ENCODE results near the gene ZNF668. TPM values are rescaled to one million over a fixed set of nuclear protein-coding genes. Genes with fewer than 3 reads are reported as not detected.
"Not testable (repeated sequence)": the region's sequence is repeated elsewhere in the genome, so short reads cannot be mapped to it uniquely, and the experiment has no call there.

ZNF668 gene
- total and polyA plus RNA-seq, 2 donors, result 4.3 to 7.1 TPM

DNA sequence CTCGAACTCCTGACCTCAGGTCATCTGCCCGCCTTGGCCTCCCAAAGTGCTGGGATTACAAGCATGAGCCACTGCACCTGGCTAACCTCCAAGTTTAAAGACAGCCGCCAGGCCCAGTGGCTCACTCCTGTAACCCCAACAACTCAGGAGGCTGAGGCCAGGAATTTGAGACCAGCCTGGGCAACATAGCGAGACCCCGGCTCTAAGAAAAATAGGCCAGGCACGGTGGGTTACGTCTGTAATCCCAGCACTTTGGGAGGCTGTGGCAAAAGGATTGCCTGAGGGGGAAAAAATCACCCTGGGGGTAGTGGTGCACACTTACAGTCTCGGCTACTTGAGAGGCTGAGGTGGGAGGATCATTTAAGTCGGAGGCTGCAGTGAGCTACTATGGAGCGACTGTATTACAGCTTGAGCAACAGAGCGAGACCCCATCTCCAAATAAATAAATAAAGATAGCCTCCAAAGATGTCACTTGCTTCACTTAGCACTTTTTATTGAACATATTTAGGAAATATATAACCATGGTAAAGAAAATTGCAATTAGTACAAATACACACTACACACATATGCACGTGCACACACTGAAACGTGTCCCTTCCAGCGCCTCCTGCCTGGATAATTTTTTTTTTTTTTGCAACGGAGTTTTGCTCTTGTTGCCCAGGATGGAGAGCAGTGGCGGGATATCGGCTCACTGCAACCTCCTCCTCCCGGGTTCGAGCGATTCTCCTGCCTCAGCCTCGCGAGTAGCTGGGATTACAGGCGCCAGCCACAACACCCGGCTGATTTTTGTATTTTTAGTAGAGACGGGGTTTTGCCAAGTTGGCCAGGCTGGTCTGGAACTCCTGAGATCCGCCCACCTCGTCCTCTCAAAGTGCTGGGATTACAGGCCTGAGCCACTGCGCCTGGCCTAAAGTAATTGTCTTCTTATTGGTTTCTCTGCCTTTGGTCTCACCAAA, 32.7 kb upstream of the ZNF668 start:
- Histone ChIP-seq H3K36me3 (ENCODE audit: control insufficient read depth in 2 of 2, insufficient read depth in 2 of 2, low read length in 1 of 2) (peaks cover 14 to 25% of the 10 kb centered on the region in 2 donors), H3K4me1 (ENCODE audit: control insufficient read depth in 2 of 2, insufficient read depth in 2 of 2, low read length in 2 of 2) (peaks cover 15 to 18% of the 10 kb centered on the region in 2 donors), H3K27ac (ENCODE audit: low read depth in 1 of 2, low read length in 1 of 2) (no peak overlapping the region), H3K4me3 (ENCODE audit: low read length in 2 of 2) (no peak overlapping the region), H3K27me3 (ENCODE audit: control insufficient read depth in 2 of 2, insufficient read depth in 1 of 2, low read length in 1 of 2) (no peaks in the 10 kb centered on the region), H3K9me3 (ENCODE audit: control insufficient read depth in 2 of 2, insufficient read depth in 1 of 2, low read length in 1 of 2) (no peaks in the 10 kb centered on the region)
- WGBS, result 96% methylated on average over 28 of the region's 28 CpGs
- DNase-seq (ENCODE audit: low read depth in 6 of 9, low spot score in 9 of 9), result no peak

GRCh38 chr16:31105677-31106213, 31.7 kb upstream of the ZNF668 start:
- Histone ChIP-seq H3K27me3 (ENCODE audit: control insufficient read depth in 2 of 2, insufficient read depth in 1 of 2, low read length in 1 of 2) (no peaks in the 10 kb centered on the region), H3K4me3 (ENCODE audit: low read length in 2 of 2) (no peak overlapping the region), H3K4me1 (ENCODE audit: control insufficient read depth in 2 of 2, insufficient read depth in 2 of 2, low read length in 2 of 2) (peaks cover 15 to 18% of the 10 kb centered on the region in 2 donors), H3K27ac (ENCODE audit: low read depth in 1 of 2, low read length in 1 of 2) (no peak overlapping the region), H3K36me3 (ENCODE audit: control insufficient read depth in 2 of 2, insufficient read depth in 2 of 2, low read length in 1 of 2) (peaks cover 8 to 14% of the 10 kb centered on the region in 2 donors), H3K9me3 (ENCODE audit: control insufficient read depth in 2 of 2, insufficient read depth in 1 of 2, low read length in 1 of 2) (no peaks in the 10 kb centered on the region)
- peak in 6 of 9 donors; percentile 42 to 72 (median 61) for DNase-seq (ENCODE audit: low read depth in 6 of 9, low spot score in 9 of 9)
- 23% methylated on average over 33 of the region's 33 CpGs for WGBS

DNA sequence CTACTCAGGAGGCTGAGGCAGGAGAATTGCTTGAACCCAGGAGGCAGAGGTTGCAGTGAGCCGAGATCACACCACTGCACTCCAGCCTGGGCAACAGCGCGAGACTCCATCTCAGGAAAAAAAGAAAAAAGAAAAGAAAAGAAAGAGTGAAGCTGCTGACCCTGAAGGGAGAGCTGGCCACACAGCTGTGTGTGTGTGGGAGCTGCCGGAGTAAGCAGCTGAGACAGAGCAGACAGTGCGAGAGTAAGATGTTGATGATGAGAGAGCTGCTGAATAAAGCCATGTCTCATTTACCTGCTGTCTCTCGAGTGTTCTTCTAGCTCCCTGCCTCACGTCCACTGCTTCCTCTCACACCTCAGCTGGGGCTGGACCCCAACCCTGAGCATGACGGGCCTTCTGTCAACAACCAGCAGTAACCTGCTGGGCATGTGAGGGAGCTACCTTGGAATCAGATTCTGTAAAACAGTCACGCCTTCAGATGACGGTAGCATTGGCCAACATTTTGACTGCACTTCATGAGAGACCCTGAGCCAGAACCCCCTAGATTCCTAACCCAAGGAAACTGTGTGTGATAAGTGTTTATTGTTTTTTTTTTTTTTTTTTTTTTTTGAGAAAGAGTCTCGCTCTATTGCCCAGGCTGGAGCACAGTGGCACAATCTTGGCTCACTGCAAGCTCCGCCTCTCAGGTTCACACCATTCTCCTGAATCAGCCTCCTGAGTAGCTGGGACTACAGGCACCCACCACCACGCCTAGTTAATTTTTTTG, 27.0 kb upstream of the ZNF668 start:
- H3K27me3 ChIP-seq (ENCODE audit: control insufficient read depth in 2 of 2, insufficient read depth in 1 of 2, low read length in 1 of 2); H3K27ac ChIP-seq (ENCODE audit: low read depth in 1 of 2, low read length in 1 of 2); H3K4me3 ChIP-seq (ENCODE audit: low read length in 2 of 2); H3K9me3 ChIP-seq (ENCODE audit: control insufficient read depth in 2 of 2, insufficient read depth in 1 of 2, low read length in 1 of 2); H3K36me3 ChIP-seq (ENCODE audit: control insufficient read depth in 2 of 2, insufficient read depth in 2 of 2, low read length in 1 of 2); H3K4me1 ChIP-seq (ENCODE audit: control insufficient read depth in 2 of 2, insufficient read depth in 2 of 2, low read length in 2 of 2); DNase-seq (ENCODE audit: low read depth in 6 of 9, low spot score in 9 of 9): not testable (repeated sequence)
- WGBS, result 96% methylated on average over 13 of the region's 13 CpGs

DNA sequence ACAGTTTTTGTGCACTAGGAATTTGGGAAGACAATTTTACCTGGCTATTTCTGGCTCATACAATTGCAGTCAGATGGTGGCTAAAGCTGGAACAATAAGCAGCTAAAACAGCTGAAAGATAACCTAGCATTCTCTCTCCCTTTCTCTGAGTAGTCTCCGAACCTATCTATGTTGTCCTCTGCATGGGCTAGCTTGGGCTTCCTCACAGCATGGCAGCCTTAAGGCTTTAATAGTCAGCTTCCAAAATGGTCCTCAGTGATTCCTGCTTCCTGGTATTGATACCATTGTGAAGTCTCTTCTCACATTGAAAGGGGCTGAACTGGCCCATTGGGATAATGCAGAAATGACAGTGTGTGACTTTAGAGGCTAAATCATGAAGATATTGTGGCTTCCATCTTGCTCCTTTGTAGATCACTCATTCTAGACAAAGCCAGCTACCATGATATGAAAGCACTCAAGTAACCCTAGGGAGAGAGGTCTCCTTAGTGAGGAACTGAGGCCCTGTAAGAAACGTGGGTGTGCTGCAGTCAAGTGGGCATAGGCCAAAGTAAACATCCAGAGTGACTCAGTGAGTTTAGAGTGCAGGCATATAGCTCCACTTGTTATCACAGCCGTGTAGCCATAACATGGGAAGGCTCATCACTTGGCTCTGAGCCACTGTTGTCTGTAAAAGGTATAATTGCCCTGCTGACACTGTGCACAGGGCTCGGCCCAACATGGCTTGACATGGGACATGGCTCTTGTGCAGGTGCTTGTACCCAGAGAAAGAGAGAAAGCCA, 26.0 kb upstream of the ZNF668 start:
- peaks cover 0 to 7% of the 10 kb centered on the region in 2 donors for H3K4me1 ChIP-seq (ENCODE audit: control insufficient read depth in 2 of 2, insufficient read depth in 2 of 2, low read length in 2 of 2)
- no peak for DNase-seq (ENCODE audit: low read depth in 6 of 9, low spot score in 9 of 9)
- H3K27me3 ChIP-seq (ENCODE audit: control insufficient read depth in 2 of 2, insufficient read depth in 1 of 2, low read length in 1 of 2), result no peaks in the 10 kb centered on the region
- H3K9me3 ChIP-seq (ENCODE audit: control insufficient read depth in 2 of 2, insufficient read depth in 1 of 2, low read length in 1 of 2), result no peaks in the 10 kb centered on the region
- H3K36me3 ChIP-seq (ENCODE audit: control insufficient read depth in 2 of 2, insufficient read depth in 2 of 2, low read length in 1 of 2), result no peaks in the 10 kb centered on the region
- no peak overlapping the region for H3K27ac ChIP-seq (ENCODE audit: low read depth in 1 of 2, low read length in 1 of 2)
- 88% methylated on average over 4 of the region's 4 CpGs for WGBS
- no peak overlapping the region for H3K4me3 ChIP-seq (ENCODE audit: low read length in 2 of 2)

- H3K27me3 ChIP-seq (ENCODE audit: control insufficient read depth in 2 of 2, insufficient read depth in 1 of 2, low read length in 1 of 2), result no peaks in the 10 kb centered on the region
- WGBS, result under 1% methylated on average over 69 of the region's 69 CpGs
- peak within 1 kb of the TSS; percentile 79 to 90 for H3K4me3 ChIP-seq (ENCODE audit: low read length in 2 of 2)
- H3K9me3 ChIP-seq (ENCODE audit: control insufficient read depth in 2 of 2, insufficient read depth in 1 of 2, low read length in 1 of 2), result peaks cover 0 to 4% of the 10 kb centered on the region in 2 donors
- peaks cover 14 to 19% of the 10 kb centered on the region in 2 donors for H3K36me3 ChIP-seq (ENCODE audit: control insufficient read depth in 2 of 2, insufficient read depth in 2 of 2, low read length in 1 of 2)
- DNase-seq (ENCODE audit: low read depth in 6 of 9, low spot score in 9 of 9), result peak; percentile 65 to 93 (median 82)
- peaks cover 10 to 18% of the 10 kb centered on the region in 2 donors for H3K4me1 ChIP-seq (ENCODE audit: control insufficient read depth in 2 of 2, insufficient read depth in 2 of 2, low read length in 2 of 2)
- H3K27ac ChIP-seq (ENCODE audit: low read depth in 1 of 2, low read length in 1 of 2), result peak within 1 kb of the TSS; percentile 97
These were observed 20.5 kb upstream of the ZNF668 start, which contains the start of gene VKORC1 for GRCh38 chr16:31094424-31095120. Gene VKORC1 (minus strand): TSS chr16:31094797. CDS start chr16:31094729, 68 bp downstream.

- H3K4me3 ChIP-seq (ENCODE audit: low read length in 2 of 2), result peak overlapping the region; percentile 79 to 90
- WGBS, result 2% methylated on average over 20 of the region's 20 CpGs
- peaks cover 10 to 18% of the 10 kb centered on the region in 2 donors for H3K4me1 ChIP-seq (ENCODE audit: control insufficient read depth in 2 of 2, insufficient read depth in 2 of 2, low read length in 2 of 2)
- peak overlapping the region; percentile 97 for H3K27ac ChIP-seq (ENCODE audit: low read depth in 1 of 2, low read length in 1 of 2)
- H3K36me3 ChIP-seq (ENCODE audit: control insufficient read depth in 2 of 2, insufficient read depth in 2 of 2, low read length in 1 of 2), result peaks cover 19% of the 10 kb centered on the region in 2 donors
- DNase-seq (ENCODE audit: low read depth in 6 of 9, low spot score in 9 of 9), result no peak
- H3K27me3 ChIP-seq (ENCODE audit: control insufficient read depth in 2 of 2, insufficient read depth in 1 of 2, low read length in 1 of 2), result no peaks in the 10 kb centered on the region
- H3K9me3 ChIP-seq (ENCODE audit: control insufficient read depth in 2 of 2, insufficient read depth in 1 of 2, low read length in 1 of 2), result peaks cover 0 to 4% of the 10 kb centered on the region in 2 donors
These were observed 20.0 kb upstream of the ZNF668 start for GRCh38 chr16:31094088-31094423.

DNA sequence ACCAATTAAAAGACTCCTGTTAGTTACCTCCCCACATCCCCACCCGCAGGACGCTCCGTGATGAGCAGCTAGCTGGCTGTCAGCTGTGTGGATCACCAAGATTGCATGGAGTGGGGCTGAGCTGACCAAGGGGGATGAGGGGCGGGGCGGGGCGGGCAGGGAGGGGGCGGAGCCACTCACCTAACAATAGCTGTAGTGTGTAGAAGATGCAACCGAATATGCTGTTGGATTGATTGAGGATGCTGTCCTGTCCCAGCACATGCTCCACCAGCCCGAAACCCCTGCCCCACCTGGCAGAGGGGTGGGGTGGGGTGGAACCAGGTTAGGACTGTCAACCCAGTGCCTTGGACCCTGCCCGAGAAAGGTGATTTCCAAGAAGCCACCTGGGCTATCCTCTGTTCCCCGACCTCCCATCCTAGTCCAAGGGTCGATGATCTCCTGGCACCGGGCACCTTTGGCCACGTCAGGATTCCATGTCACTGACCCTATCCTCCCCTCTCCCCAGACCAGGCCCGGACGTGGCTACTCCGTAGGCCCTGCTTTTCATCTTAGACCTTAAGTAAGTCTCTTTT, 19.2 kb upstream of the ZNF668 start:
- peak overlapping the region in 1 of 2 donors; percentile 18 for H3K27ac ChIP-seq (ENCODE audit: low read depth in 1 of 2, low read length in 1 of 2)
- peaks cover 10 to 18% of the 10 kb centered on the region in 2 donors for H3K4me1 ChIP-seq (ENCODE audit: control insufficient read depth in 2 of 2, insufficient read depth in 2 of 2, low read length in 2 of 2)
- H3K27me3 ChIP-seq (ENCODE audit: control insufficient read depth in 2 of 2, insufficient read depth in 1 of 2, low read length in 1 of 2), result no peaks in the 10 kb centered on the region
- peaks cover 19 to 25% of the 10 kb centered on the region in 2 donors for H3K36me3 ChIP-seq (ENCODE audit: control insufficient read depth in 2 of 2, insufficient read depth in 2 of 2, low read length in 1 of 2)
- H3K4me3 ChIP-seq (ENCODE audit: low read length in 2 of 2), result no peak overlapping the region
- peaks cover 0 to 4% of the 10 kb centered on the region in 2 donors for H3K9me3 ChIP-seq (ENCODE audit: control insufficient read depth in 2 of 2, insufficient read depth in 1 of 2, low read length in 1 of 2)
- WGBS, result 86% methylated on average over 17 of the region's 17 CpGs
- DNase-seq (ENCODE audit: low read depth in 6 of 9, low spot score in 9 of 9), result no peak

DNA sequence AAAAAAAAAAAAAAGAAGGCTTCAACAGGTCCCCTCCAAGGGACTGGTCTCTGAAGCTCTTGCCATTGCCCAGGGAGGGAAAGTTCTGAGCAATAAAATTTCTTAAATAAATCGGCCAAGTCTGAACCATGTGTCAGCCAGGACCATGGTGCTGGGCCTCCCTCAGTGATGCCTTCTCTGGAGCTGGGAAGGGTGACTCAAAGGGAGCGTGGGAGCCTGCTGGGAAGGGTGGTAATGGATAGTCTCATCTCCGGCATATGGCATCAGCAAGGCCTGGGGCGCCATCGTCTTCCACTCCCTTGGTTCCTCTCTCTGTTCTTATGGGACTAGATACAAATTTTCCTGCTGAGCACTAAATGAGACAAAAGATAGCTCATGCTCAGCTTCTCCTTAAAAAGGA, 18.3 kb upstream of the ZNF668 start:
- H3K4me3 ChIP-seq (ENCODE audit: low read length in 2 of 2), result no peak overlapping the region
- H3K27ac ChIP-seq (ENCODE audit: low read depth in 1 of 2, low read length in 1 of 2), result no peak overlapping the region
- peaks cover 0 to 4% of the 10 kb centered on the region in 2 donors for H3K9me3 ChIP-seq (ENCODE audit: control insufficient read depth in 2 of 2, insufficient read depth in 1 of 2, low read length in 1 of 2)
- no peak for DNase-seq (ENCODE audit: low read depth in 6 of 9, low spot score in 9 of 9)
- no peaks in the 10 kb centered on the region for H3K27me3 ChIP-seq (ENCODE audit: control insufficient read depth in 2 of 2, insufficient read depth in 1 of 2, low read length in 1 of 2)
- 98% methylated on average over 5 of the region's 5 CpGs for WGBS
- peaks cover 20 to 29% of the 10 kb centered on the region in 2 donors for H3K36me3 ChIP-seq (ENCODE audit: control insufficient read depth in 2 of 2, insufficient read depth in 2 of 2, low read length in 1 of 2)
- peaks cover 10 to 18% of the 10 kb centered on the region in 2 donors for H3K4me1 ChIP-seq (ENCODE audit: control insufficient read depth in 2 of 2, insufficient read depth in 2 of 2, low read length in 2 of 2)
